NT2/D1 (cell line): ENCODE results near the gene LRRC2.

Experiments used
- YY1 ChIP-seq: IDR thresholded peaks from 2 replicates; pipeline ENCODE4 v1.6.1; 2011; ENCODE audit not compliant: insufficient read length, insufficient read depth
- ZNF274 ChIP-seq: IDR thresholded peaks from 2 replicates; pipeline ENCODE4 v1.6.1; 2011; ENCODE audit warnings: mild to moderate bottlenecking, low read depth, low read length

DNA sequence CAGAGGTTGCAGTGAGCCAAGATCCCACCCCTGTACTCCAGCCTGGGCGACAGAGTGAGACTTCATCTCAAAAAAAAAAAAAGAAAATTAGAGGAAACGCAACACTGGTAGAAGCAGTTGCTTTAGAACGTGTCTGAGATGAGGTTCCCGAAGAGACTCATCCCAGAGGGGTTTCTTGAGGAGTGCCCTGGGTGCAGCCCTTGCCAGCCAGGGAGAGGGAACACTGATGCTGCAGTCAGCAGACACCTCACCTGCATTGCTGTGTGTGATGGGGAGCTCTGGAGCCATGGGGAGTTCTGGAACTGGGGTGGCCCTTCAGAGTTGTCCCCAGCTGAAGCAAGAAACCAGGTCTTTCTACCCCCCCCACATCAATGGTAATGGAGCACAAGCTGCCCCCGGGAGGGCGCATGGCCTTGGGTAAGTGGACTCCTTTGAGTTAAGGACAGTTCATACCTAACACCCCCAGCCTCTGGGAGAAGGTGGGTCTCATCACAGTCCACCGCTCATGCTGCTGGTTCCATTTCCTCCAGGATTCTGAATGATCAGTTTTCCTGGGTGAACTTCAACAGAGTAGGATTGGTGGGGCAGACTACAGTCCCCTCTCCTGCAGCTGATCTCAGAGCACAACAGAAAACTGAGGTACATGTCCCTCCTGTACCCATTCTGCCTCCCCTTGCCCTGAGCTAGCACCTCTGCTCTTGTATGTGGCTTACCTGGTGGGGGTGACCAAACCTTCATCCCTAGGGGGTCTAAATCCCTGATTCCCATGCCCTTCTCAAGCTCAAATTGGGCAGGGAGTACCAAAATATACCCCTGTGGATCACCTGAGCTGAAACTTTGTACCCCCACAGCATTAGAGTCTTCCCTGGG is 18.7 kb upstream of the LRRC2 start:
- TF ChIP-seq YY1 (no peak), ZNF274 (no peak)
